SHP77 (cell line): ENCODE measurements around the gene CCL18.
"Not testable (repeated sequence)": the region's sequence is repeated elsewhere in the genome, so short reads cannot be mapped to it uniquely, and the experiment has no call there.

Experiments used
- DNase-seq, 2 experiments: peaks; one replicate each; lab custom pipeline; 2025; lab: John Stamatoyannopoulos, UW

CCL18 gene

GRCh38 chr17:36104246-36104645 lies 40.2 kb downstream of the CCL18 start:
- DNase-seq, result not testable (repeated sequence)

- no peak for DNase-seq
These were observed 40.7 kb downstream of the CCL18 start for GRCh38 chr17:36104701-36105181.

GRCh38 chr17:36105781-36106492 lies 41.9 kb downstream of the CCL18 start:
- no peak for DNase-seq

- DNase-seq, result no peak
These were observed 42.4 kb downstream of the CCL18 start for GRCh38 chr17:36106493-36106835.

- DNase-seq, result no peak
These were observed 43.6 kb downstream of the CCL18 start for GRCh38 chr17:36107660-36108059.

- DNase-seq, result not testable (repeated sequence)
These were observed 44.2 kb downstream of the CCL18 start for GRCh38 chr17:36108265-36108664.

GRCh38 chr17:36111068-36111490 lies 47.0 kb downstream of the CCL18 start:
- no peak for DNase-seq

GRCh38 chr17:36112572-36112971 lies 48.5 kb downstream of the CCL18 start:
- no peak for DNase-seq

GRCh38 chr17:36113131-36113530 lies 49.1 kb downstream of the CCL18 start:
- not testable (repeated sequence) for DNase-seq

GRCh38 chr17:36114971-36115648 lies 51.0 kb downstream of the CCL18 start:
- DNase-seq, result not testable (repeated sequence)

- not testable (repeated sequence) for DNase-seq
These were observed 51.5 kb downstream of the CCL18 start for GRCh38 chr17:36115649-36115977.

- DNase-seq, result no peak
These were observed 53.7 kb downstream of the CCL18 start for GRCh38 chr17:36117505-36118382.

- no peak for DNase-seq
These were observed 54.6 kb downstream of the CCL18 start for GRCh38 chr17:36118477-36119353.

- no peak for DNase-seq
These were observed 56.1 kb downstream of the CCL18 start for GRCh38 chr17:36120221-36120620.

- not testable (repeated sequence) for DNase-seq
These were observed 57.0 kb downstream of the CCL18 start for GRCh38 chr17:36121099-36121498.
